ENCODE measurements around the gene FAM170B. TPM values are rescaled to one million over a fixed set of nuclear protein-coding genes. Genes with fewer than 3 reads are reported as not detected.
A peak's percentile ranks its signal among the peaks of the same experiment; 100 is the strongest.

FAM170B gene
- total RNA-seq, 1 experiment from 2014 or later, result not detected

- no peak for DNase-seq (ENCODE audit: low read depth)
- in situ Hi-C loops (cut with HindIII; ENCODE audit: low pct_unique_long_range_greater_than_20kb, low sequenced_read_pairs), result no loop called here
These were observed 25.1 kb upstream of the FAM170B start for GRCh38 chr10:49158915-49159314.

GRCh38 chr10:49158404-49158803 is 24.6 kb upstream of the FAM170B start:
- in situ Hi-C loops (cut with HindIII; ENCODE audit: low pct_unique_long_range_greater_than_20kb, low sequenced_read_pairs), result no loop called here
- no peak for DNase-seq (ENCODE audit: low read depth)

DNA sequence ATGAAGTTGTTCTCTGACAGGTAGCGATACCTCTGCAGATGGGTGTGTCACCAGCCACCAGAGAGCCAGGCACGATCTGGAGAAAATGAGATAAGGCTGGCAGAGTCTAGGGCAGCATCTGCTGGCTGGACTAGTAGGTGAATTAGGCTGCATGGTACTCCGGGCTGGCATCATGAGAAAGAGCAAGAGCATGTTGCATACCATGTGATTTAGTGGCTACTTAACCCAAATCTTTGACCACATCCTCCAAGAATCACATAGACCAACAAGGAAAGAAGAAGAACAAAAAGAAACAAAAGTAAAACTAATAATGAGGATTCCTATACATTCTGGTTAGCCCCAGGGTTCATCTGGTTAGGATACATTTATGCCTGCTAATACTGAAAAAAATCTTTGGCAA is 23.4 kb upstream of the FAM170B start:
- in situ Hi-C loops (cut with HindIII; ENCODE audit: low pct_unique_long_range_greater_than_20kb, low sequenced_read_pairs), result no loop called here
- DNase-seq (ENCODE audit: low read depth), result no peak

DNA sequence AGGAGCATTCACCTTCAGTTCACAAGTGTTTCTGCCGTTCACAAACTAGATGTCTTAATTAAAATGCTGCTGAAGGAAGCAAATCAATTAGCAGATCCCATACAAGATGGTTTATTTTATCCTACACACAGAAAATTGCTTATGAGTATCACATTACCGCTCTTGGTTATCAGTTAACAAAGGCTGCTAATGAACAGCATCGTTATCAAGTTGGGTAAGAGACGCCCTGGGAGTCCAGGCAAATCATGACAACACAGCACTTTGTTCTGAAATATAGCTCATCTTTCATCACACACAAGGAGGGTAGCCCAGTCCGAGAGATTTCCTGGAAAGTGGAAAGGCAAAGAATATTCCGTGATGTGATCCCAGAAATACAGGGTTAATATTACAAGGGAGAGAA is 20.8 kb upstream of the FAM170B start:
- DNase-seq (ENCODE audit: low read depth), result no peak
- in situ Hi-C loops (cut with HindIII; ENCODE audit: low pct_unique_long_range_greater_than_20kb, low sequenced_read_pairs), result no loop called here

GRCh38 chr10:49153971-49154370 is 20.1 kb upstream of the FAM170B start:
- no peak for DNase-seq (ENCODE audit: low read depth)
- in situ Hi-C loops (cut with HindIII; ENCODE audit: low pct_unique_long_range_greater_than_20kb, low sequenced_read_pairs), result no loop called here

DNA sequence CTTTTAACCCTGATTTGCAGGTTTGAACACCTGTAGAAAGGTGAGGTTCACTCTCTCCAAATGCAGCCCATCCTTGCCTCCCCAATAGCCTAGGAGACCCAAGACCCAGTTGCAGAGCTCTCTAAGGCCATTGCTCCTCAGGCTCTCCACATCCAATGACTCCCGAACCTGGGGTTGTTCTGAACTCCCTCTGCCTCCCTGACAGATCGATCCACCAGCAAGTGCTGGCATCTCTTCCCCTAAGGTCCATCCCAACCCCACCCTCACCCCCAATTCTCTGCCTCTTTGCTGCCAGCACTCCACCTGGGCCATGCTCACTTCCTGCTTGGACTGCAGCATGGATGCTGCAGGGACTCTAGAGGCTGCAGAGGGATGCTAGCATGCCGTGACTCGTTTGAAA is 19.3 kb upstream of the FAM170B start:
- in situ Hi-C loops (cut with HindIII; ENCODE audit: low pct_unique_long_range_greater_than_20kb, low sequenced_read_pairs), result no loop called here
- DNase-seq (ENCODE audit: low read depth), result no peak

DNA sequence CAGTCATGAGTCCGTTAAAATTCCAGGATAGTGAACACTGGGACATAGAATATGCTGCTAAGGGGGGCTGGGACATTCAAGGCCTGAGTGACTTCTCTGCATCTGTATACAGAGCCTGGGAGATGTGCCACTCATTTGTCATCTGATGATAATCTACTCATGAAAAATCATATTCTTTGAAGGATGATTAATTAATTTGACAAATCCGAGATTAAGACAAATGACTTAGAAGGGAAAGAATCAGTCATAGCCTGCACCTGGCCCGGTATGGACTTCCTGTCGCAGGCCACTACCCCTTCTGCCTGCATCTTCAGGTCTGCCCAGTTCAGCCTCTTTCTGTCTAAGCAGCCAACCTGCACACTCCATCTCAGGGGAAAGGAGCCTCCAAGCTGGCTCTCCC is 18.8 kb upstream of the FAM170B start:
- in situ Hi-C loops (cut with HindIII; ENCODE audit: low pct_unique_long_range_greater_than_20kb, low sequenced_read_pairs), result no loop called here
- DNase-seq (ENCODE audit: low read depth), result no peak

DNA sequence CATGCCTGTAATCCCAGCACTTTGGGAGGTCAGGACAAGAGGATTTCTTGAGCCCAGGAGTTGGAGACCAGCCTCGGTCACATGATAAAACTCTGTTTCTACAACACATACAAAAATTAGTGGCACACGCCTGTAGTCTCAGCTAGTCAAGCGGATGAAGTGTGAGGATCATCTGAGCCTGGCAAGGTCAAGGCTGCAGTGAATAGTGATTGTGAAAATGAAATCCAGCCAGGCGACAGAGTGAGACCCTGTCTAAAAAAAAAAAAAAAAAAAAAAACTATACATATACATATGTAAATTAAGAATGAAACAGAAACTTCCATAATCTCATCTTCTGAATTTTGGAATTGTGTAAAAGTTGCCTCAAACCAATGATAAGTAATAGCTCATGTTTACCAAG is 18.2 kb upstream of the FAM170B start:
- in situ Hi-C loops (cut with HindIII; ENCODE audit: low pct_unique_long_range_greater_than_20kb, low sequenced_read_pairs), result no loop called here
- no peak for DNase-seq (ENCODE audit: low read depth)

GRCh38 chr10:49151481-49151880 is 17.7 kb upstream of the FAM170B start:
- no peak for DNase-seq (ENCODE audit: low read depth)
- in situ Hi-C loops (cut with HindIII; ENCODE audit: low pct_unique_long_range_greater_than_20kb, low sequenced_read_pairs), result no loop called here

DNA sequence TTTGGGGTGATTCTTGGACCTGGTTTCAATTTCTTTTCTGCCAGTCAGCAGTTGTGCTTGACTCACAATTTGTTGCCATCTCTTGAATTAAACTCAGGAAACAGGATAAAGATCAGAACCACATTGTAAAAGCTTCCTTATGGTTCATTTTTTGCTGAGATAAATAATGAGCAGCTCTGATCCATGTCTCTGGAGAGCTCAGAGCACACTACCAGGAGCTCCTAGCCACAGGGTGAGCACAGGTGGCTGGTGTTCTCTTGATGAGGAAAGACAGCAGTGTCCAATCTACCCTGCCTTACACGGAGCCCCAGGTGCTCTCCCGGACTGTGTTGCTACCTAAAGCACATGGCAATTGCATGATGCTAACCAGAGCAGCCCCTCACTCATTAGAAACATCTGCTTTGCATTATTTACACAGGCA is 17.2 kb upstream of the FAM170B start:
- in situ Hi-C loops (cut with HindIII; ENCODE audit: low pct_unique_long_range_greater_than_20kb, low sequenced_read_pairs), result no loop called here
- no peak for DNase-seq (ENCODE audit: low read depth)

DNA sequence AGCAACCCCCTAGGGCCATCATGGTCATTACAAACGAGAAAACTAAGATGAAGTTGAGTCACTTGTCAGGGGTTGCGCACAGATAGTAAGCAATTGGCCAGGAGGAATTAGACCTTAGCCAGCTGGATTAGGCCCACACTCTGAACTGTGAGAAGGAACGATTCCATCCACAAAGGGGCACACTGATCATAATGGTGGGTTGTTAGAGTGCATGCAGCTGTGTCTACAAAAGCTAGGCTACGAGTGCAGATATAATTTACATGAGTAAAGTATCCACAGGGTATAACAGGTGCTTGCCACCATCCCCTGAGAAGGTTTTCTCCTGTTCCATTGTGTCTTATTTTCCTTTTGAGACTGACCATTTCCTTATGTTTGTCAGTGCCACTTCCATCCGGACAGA is 16.6 kb upstream of the FAM170B start:
- in situ Hi-C loops (cut with HindIII; ENCODE audit: low pct_unique_long_range_greater_than_20kb, low sequenced_read_pairs), result no loop called here
- no peak for DNase-seq (ENCODE audit: low read depth)

GRCh38 chr10:49149881-49150280 is 16.1 kb upstream of the FAM170B start:
- DNase-seq (ENCODE audit: low read depth), result no peak
- in situ Hi-C loops (cut with HindIII; ENCODE audit: low pct_unique_long_range_greater_than_20kb, low sequenced_read_pairs), result no loop called here

DNA sequence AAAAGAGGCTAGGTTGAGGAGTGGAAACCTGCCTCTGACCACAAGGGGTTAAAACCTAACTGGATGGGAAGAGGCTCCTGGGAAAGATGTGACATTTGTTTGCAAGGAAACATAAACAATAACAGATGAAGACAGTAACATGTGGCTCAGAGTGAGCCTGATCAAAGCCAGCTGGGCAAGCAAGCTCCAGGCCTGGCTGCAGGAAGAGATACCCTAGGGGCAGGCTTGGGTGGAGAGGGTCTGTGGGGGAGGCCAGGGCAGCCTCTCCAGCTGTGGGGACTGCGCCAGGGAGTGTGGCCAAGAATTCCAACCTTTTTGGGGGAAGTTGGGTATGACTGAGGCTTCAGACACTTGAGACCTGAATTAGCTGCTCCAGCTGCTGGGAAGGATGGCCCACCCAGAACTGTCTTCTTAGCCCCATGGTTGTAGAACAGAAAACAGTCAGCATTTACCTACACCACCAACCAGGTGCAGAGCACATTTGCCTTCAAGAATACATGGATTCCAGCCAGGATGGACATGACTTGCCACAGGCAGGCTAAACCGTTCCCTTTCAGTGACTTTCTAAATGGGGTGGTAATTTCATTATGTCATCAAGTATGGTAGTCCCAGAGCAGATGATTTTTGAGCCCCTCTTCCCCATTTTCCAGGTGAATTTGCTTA is 10.4 kb upstream of the FAM170B start:
- in situ Hi-C loops (cut with HindIII; ENCODE audit: low pct_unique_long_range_greater_than_20kb, low sequenced_read_pairs), result no loop called here
- no peak for DNase-seq (ENCODE audit: low read depth)

DNA sequence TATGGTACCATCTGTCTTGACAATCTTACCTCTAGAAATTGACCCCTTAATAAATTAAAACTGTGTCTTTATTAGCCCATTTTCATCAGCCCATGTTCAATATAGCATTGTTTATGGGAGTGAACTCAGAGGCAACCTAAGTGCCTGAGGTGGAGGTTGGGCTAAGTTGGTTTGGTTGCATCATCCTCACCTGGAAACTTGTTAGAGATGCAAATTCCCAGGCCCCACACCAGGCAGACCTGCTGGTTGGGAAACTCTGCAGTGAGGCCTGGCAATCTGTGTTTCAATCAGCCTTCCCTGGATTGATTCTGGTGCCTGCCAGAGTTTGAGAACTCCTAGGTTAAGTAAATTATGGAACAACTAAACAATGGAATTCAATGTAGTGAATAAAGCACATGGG is 9.4 kb upstream of the FAM170B start:
- in situ Hi-C loops (cut with HindIII; ENCODE audit: low pct_unique_long_range_greater_than_20kb, low sequenced_read_pairs), result no loop called here
- DNase-seq (ENCODE audit: low read depth), result no peak

DNA sequence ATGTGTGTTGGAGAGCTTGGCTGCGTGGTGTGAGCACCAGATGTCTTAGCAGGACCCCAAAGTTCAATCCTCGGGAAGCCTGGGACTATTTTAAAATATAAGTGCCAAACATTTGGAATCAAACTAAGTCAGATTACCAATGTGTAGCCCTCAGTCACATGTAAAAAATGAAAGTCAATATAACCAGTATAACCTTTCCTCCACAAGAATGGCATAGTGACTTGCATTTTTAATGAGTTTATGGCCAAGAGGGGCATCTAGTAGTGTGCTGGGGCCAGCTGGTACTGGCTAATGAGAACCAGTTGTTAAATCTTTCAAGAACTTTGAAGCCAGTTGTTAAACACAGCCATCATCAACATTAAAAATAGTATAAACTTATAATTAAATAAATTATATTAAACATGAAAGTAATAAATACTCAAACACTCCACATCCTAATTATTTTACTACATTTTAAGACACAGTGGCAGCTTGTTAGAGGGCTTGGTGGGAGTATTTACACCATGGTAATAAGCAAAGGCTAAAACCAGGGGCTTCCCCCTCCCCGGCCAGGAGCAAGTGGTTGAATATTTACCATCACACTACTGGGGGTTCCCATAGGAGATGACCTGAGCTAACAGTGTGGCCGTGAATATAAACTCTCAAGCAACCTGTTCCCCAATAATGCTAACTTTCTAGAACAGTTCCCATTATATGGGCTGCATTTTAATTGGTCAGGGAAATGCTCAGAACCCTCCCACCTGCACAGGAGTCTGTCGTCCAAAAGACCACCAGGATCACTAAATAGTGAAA is 7.9 kb upstream of the FAM170B start:
- in situ Hi-C loops (cut with HindIII; ENCODE audit: low pct_unique_long_range_greater_than_20kb, low sequenced_read_pairs), result no loop called here
- DNase-seq (ENCODE audit: low read depth), result no peak

- in situ Hi-C loops (cut with HindIII; ENCODE audit: low pct_unique_long_range_greater_than_20kb, low sequenced_read_pairs), result no loop called here
- DNase-seq (ENCODE audit: low read depth), result no peak
These were observed 6.7 kb upstream of the FAM170B start for GRCh38 chr10:49140304-49141177.

DNA sequence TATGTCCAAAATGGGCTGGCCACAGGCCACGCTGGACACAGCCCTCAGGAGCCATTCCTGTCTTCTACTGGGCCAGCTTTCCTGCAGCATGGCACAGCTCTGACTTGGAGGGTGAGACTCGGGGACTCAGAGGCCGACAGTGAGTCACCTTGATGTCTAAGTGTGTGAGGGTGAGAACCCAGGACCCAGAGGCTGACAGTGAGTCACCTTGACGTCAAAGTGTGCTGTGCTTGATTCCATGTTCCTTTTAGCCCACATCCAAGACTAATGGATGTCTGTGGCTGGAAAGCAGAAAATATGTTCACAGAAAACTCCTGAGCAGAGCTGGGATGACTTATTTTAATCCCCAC is 6.0 kb upstream of the FAM170B start:
- in situ Hi-C loops (cut with HindIII; ENCODE audit: low pct_unique_long_range_greater_than_20kb, low sequenced_read_pairs), result no loop called here
- DNase-seq (ENCODE audit: low read depth), result peak; percentile 68

GRCh38 chr10:49139028-49139845 is 5.4 kb upstream of the FAM170B start:
- in situ Hi-C loops (cut with HindIII; ENCODE audit: low pct_unique_long_range_greater_than_20kb, low sequenced_read_pairs), result no loop called here
- no peak for DNase-seq (ENCODE audit: low read depth)

Data from Caki2 (cell line).